ENCODE measurements around the gene CMC2.

Gene CMC2

DNA sequence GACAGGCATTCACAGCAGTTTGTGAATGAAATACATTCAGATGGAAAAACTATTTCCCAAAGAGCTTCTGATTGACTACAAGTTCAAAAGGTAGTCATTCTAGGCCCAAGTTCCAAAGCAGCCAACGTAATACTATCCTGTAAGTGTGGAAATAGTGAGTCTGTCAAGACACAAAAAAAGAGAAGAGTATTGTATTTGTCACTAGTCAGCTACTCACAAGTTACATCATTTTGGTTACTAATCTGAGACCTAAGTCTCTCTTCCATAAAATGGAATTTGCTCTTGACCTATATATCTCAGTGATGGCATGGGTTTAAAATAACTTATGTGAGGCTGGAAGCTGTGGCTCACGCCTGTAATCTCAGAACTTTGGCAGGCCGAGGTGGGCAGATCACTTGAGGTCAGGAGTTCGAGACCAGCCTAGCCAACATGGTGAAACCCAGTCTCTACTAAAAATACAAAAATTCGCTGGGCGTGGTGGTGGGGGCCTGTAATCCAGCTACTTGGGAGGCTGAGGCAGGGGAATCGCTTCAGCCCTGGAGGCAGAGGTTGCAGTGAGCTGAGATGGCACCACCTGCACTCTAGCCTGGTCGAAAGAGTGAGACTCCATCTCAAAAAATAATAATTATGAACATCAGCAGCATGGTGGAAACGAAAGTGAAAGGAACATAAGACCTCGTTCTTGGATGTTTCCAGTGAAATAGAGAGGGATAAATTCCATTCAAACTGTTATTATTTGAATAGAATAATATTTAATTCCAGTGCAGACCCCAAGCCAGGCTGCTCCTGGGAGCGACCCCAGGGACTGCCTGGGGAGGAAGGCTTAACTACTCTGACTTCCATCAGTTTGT is 2.9 kb downstream of the CMC2 start (continued):
- TF ChIP-seq, protein P1, sequence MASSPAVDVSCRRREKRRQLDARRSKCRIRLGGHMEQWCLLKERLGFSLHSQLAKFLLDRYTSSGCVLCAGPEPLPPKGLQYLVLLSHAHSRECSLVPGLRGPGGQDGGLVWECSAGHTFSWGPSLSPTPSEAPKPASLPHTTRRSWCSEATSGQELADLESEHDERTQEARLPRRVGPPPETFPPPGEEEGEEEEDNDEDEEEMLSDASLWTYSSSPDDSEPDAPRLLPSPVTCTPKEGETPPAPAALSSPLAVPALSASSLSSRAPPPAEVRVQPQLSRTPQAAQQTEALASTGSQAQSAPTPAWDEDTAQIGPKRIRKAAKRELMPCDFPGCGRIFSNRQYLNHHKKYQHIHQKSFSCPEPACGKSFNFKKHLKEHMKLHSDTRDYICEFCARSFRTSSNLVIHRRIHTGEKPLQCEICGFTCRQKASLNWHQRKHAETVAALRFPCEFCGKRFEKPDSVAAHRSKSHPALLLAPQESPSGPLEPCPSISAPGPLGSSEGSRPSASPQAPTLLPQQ (tag by site-specific recombination; IDR thresholded peaks at IDR 0.05), result 0 out of 2 replicates have a peak, but pooled peaks have one; percentile 14
- 0 out of 2 replicates have a peak, but pooled peaks have one; percentile 52 for TF ChIP-seq ZNF394 (tag by site-specific recombination; IDR thresholded peaks at IDR 0.05; ENCODE audit: borderline replicate concordance)

DNA sequence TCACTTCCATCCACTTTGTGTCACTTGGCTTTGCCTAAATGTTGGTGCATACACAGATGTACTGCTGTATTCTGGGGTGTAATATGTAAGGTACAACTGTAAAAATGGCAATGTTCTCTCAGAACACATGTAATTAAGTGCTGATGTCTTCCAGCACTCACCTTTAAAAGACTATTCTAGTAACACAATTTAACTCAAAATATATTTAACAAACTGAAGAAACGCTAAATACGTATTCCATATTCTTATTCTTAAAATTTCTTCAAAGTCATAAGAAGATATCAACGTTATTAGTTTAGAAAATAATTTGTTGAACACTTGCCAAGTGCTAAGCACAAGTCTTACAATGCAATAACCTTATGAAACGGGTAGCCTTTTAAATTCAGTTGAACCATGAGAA is 3.6 kb downstream of the CMC2 start:
- POLR2A ChIA-PET, result no interaction called here
- TF ChIP-seq ZNF600 (tag by site-specific recombination; IDR thresholded peaks at IDR 0.05) (no peak), ZBTB7A (tag by site-specific recombination; IDR thresholded peaks at IDR 0.05; ENCODE audit: low read depth) (no peak), ZBTB17 (tag by site-specific recombination; IDR thresholded peaks at IDR 0.05) (no peak), ZNF624 (tag by site-specific recombination; IDR thresholded peaks at IDR 0.05) (no peak), ZNF223 (tag by site-specific recombination; IDR thresholded peaks at IDR 0.05) (no peak), ZNF558 (tag by site-specific recombination; IDR thresholded peaks at IDR 0.05) (no peak), GLIS1 (tag by site-specific recombination; IDR thresholded peaks at IDR 0.05) (no peak)
- TF ChIP-seq, protein P2, sequence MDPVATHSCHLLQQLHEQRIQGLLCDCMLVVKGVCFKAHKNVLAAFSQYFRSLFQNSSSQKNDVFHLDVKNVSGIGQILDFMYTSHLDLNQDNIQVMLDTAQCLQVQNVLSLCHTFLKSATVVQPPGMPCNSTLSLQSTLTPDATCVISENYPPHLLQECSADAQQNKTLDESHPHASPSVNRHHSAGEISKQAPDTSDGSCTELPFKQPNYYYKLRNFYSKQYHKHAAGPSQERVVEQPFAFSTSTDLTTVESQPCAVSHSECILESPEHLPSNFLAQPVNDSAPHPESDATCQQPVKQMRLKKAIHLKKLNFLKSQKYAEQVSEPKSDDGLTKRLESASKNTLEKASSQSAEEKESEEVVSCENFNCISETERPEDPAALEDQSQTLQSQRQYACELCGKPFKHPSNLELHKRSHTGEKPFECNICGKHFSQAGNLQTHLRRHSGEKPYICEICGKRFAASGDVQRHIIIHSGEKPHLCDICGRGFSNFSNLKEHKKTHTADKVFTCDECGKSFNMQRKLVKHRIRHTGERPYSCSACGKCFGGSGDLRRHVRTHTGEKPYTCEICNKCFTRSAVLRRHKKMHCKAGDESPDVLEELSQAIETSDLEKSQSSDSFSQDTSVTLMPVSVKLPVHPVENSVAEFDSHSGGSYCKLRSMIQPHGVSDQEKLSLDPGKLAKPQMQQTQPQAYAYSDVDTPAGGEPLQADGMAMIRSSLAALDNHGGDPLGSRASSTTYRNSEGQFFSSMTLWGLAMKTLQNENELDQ (tag by site-specific recombination; IDR thresholded peaks at IDR 0.05; ENCODE audit: low read depth), result no peak
- TF ChIP-seq, protein P3, sequence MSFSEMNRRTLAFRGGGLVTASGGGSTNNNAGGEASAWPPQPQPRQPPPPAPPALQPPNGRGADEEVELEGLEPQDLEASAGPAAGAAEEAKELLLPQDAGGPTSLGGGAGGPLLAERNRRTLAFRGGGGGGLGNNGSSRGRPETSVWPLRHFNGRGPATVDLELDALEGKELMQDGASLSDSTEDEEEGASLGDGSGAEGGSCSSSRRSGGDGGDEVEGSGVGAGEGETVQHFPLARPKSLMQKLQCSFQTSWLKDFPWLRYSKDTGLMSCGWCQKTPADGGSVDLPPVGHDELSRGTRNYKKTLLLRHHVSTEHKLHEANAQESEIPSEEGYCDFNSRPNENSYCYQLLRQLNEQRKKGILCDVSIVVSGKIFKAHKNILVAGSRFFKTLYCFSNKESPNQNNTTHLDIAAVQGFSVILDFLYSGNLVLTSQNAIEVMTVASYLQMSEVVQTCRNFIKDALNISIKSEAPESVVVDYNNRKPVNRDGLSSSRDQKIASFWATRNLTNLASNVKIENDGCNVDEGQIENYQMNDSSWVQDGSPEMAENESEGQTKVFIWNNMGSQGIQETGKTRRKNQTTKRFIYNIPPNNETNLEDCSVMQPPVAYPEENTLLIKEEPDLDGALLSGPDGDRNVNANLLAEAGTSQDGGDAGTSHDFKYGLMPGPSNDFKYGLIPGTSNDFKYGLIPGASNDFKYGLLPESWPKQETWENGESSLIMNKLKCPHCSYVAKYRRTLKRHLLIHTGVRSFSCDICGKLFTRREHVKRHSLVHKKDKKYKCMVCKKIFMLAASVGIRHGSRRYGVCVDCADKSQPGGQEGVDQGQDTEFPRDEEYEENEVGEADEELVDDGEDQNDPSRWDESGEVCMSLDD (tag by site-specific recombination; IDR thresholded peaks at IDR 0.05), result no peak
- CTCF ChIA-PET, result interaction anchor here (0.6 to 3.0 kb wide), 6 partner anchors 10 to 1937 kb away, joined by 3 to 13 read pairs (median 7); partner anchors contain the start of gene ATMIN
- H3K9me3 ChIP-seq (ENCODE audit: control insufficient read depth, insufficient read depth, low read depth, low read length), result no peaks in the 10 kb centered on the region
- H3K36me3 ChIP-seq (ENCODE audit: control insufficient read depth in 2 of 2, insufficient read depth in 1 of 2, low read length in 2 of 2), result no peaks in the 10 kb centered on the region
- H3K4me1 ChIP-seq (ENCODE audit: control insufficient read depth, insufficient read depth, low read length), result 0 out of 2 replicates have a peak, but pooled peaks cover 3% of the 10 kb centered on the region
- no peak overlapping the region for H3K4me3 ChIP-seq (ENCODE audit: low read depth, low read length)
- H3K27ac ChIP-seq (ENCODE audit: extremely low read depth, low read depth, low read length), result no peak overlapping the region

DNA sequence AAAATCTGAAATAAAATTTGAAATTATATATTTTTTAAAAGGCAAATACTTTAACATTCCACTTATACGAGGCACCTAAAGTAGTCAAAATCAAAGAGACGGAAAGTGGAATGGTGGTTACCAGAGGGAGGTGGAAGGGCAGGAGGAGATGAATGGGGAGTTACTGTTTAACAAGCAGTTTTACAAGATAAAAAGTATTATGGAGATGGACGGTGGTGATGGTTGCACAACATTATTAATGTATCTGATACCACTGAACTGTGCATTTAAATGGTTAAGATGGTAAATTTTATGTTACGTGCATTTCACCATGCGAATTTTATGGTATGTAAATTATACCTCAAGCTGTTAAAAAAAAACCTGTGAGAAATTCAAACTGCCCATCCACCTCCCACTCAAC is 5.4 kb downstream of the CMC2 start:
- Histone ChIP-seq H3K9me3 (ENCODE audit: control insufficient read depth, insufficient read depth, low read depth, low read length) (no peaks in the 10 kb centered on the region), H3K36me3 (ENCODE audit: control insufficient read depth in 2 of 2, insufficient read depth in 1 of 2, low read length in 2 of 2) (no peaks in the 10 kb centered on the region), H3K27ac (ENCODE audit: extremely low read depth, low read depth, low read length) (no peak overlapping the region), H3K4me1 (ENCODE audit: control insufficient read depth, insufficient read depth, low read length) (peaks cover 8% of the 10 kb centered on the region), H3K4me3 (ENCODE audit: low read depth, low read length) (no peak overlapping the region)
- ChIA-PET POLR2A (interaction anchor here (0.6 kb wide), 1 partner anchor 402 kb away, joined by 5 read pairs; no protein-coding TSS in a partner anchor), CTCF (interaction anchor here (1.0 kb wide), 1 partner anchor 27 kb away, joined by 3 read pairs; no protein-coding TSS in a partner anchor)
- TF ChIP-seq ZNF843 (tag by site-specific recombination; IDR thresholded peaks at IDR 0.05) (peak; percentile 28; the same call in 1 of the 2 replicates), SP7 (tag by site-specific recombination; IDR thresholded peaks at IDR 0.05) (peak; percentile 52), ZBTB8A (tag by site-specific recombination; IDR thresholded peaks at IDR 0.05) (0 out of 2 replicates have a peak, but pooled peaks have one; percentile 11), ZNF341 (tag by site-specific recombination; IDR thresholded peaks at IDR 0.05; ENCODE audit: low read depth) (peak; percentile 68; the same call in 1 of the 2 replicates), WT1 (tag by site-specific recombination; IDR thresholded peaks at IDR 0.05) (peak; percentile 77), KLF16 (tag by site-specific recombination; IDR thresholded peaks at IDR 0.05) (peak; percentile 42; the same call in 1 of the 2 replicates), ZNF292 (tag by site-specific recombination; IDR thresholded peaks at IDR 0.05; ENCODE audit: borderline replicate concordance, low read depth) (no peak), ZNF677 (tag by site-specific recombination; IDR thresholded peaks at IDR 0.05) (no peak)
- TF ChIP-seq, protein P4, sequence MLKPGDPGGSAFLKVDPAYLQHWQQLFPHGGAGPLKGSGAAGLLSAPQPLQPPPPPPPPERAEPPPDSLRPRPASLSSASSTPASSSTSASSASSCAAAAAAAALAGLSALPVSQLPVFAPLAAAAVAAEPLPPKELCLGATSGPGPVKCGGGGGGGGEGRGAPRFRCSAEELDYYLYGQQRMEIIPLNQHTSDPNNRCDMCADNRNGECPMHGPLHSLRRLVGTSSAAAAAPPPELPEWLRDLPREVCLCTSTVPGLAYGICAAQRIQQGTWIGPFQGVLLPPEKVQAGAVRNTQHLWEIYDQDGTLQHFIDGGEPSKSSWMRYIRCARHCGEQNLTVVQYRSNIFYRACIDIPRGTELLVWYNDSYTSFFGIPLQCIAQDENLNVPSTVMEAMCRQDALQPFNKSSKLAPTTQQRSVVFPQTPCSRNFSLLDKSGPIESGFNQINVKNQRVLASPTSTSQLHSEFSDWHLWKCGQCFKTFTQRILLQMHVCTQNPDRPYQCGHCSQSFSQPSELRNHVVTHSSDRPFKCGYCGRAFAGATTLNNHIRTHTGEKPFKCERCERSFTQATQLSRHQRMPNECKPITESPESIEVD (tag by site-specific recombination; IDR thresholded peaks at IDR 0.05), result peak; percentile 87
- TF ChIP-seq, protein P1 (tag by site-specific recombination; IDR thresholded peaks at IDR 0.05), result 0 out of 2 replicates have a peak, but pooled peaks have one; percentile 20
